ENCODE results near the gene FOXP1.

- TF ChIP-seq POLR2A (IDR thresholded peaks at IDR 0.05) (no peak), CTCF (IDR thresholded peaks at IDR 0.05) (no peak), EP300 (IDR thresholded peaks at IDR 0.05) (no peak)
Observed at GRCh38 chr3:71432044-71432975, 151.2 kb downstream of the FOXP1 start.
